Astrocyte (in vitro differentiated cells and primary cell): ENCODE measurements around the gene XYLB. TPM values are rescaled to one million over a fixed set of nuclear protein-coding genes. Genes with fewer than 3 reads are reported as not detected.

Experiments
- DNase-seq: peaks from one replicate; pipeline ENCODE4 v3.0.0-alpha.2; 2010; ENCODE audit warnings: low read depth
- FAIRE-seq: peaks from 2 replicates; lab custom pipeline; 2011; peaks lifted over from hg19 to GRCh38; lab: Jason Lieb, UNC
- H2AFZ ChIP-seq: 2 replicates; pipeline ENCODE4 v1.6.0; 2012; ENCODE audit warnings: low read depth, low read length, inconsistent platforms
- H3K27ac ChIP-seq: 2 replicates; pipeline ENCODE4 v1.5.1; 2011; ENCODE audit warnings: low read depth, low read length, inconsistent platforms
- H3K27me3 ChIP-seq: 2 replicates; pipeline ENCODE4 v1.6.0; 2011; ENCODE audit warnings: low read length, inconsistent platforms; ENCODE audit not compliant: insufficient read depth
- H3K36me3 ChIP-seq: 2 replicates; pipeline ENCODE4 v1.5.1; 2011; ENCODE audit warnings: low read length, inconsistent platforms; ENCODE audit not compliant: insufficient read depth
- H3K4me1 ChIP-seq: 2 replicates; pipeline ENCODE4 v1.5.1; 2011; ENCODE audit warnings: low read length, inconsistent platforms; ENCODE audit not compliant: insufficient read depth
- H3K4me2 ChIP-seq: 2 replicates; pipeline ENCODE4 v1.6.0; 2012; ENCODE audit warnings: low read length, inconsistent platforms
- H3K4me3 ChIP-seq: 2 replicates; pipeline ENCODE4 v1.5.1; 2011; ENCODE audit warnings: low read depth, mild to moderate bottlenecking, low read length, inconsistent platforms; ENCODE audit not compliant: insufficient read depth
- H3K79me2 ChIP-seq: 2 replicates; pipeline ENCODE4 v1.6.0; 2012; ENCODE audit warnings: mild to moderate bottlenecking, low read length, inconsistent platforms; ENCODE audit not compliant: insufficient read depth
- H3K9ac ChIP-seq: 2 replicates; pipeline ENCODE4 v1.6.0; 2012; ENCODE audit warnings: mild to moderate bottlenecking, low read length, inconsistent platforms
- H3K9me3 ChIP-seq: 2 replicates; pipeline ENCODE4 v1.5.1; 2012; ENCODE audit warnings: low read depth, mild to moderate bottlenecking, low read length, inconsistent platforms; ENCODE audit not compliant: insufficient read depth
- H4K20me1 ChIP-seq: 2 replicates; pipeline ENCODE4 v1.6.0; 2012; ENCODE audit warnings: low read length, inconsistent platforms; ENCODE audit not compliant: insufficient read depth
- H3K27ac Mint-ChIP-seq: one replicate; pipeline ENCODE4 v1.8.0; 2021; ENCODE audit warnings: mild to moderate bottlenecking, mixed read lengths; ENCODE audit not compliant: unreplicated experiment
- H3K27me3 Mint-ChIP-seq: one replicate; pipeline ENCODE4 v1.8.0; 2021; ENCODE audit warnings: low read depth, mixed read lengths; ENCODE audit not compliant: unreplicated experiment
- H3K36me3 Mint-ChIP-seq: one replicate; pipeline ENCODE4 v1.8.0; 2021; ENCODE audit warnings: low read depth, mixed read lengths; ENCODE audit not compliant: unreplicated experiment
- H3K4me1 Mint-ChIP-seq: one replicate; pipeline ENCODE4 v1.8.0; 2021; ENCODE audit warnings: low read depth, mixed read lengths; ENCODE audit not compliant: unreplicated experiment
- H3K4me3 Mint-ChIP-seq: one replicate; pipeline ENCODE4 v1.8.0; 2021; ENCODE audit warnings: mild to moderate bottlenecking, moderate library complexity, mixed read lengths; ENCODE audit not compliant: unreplicated experiment
- H3K9me3 Mint-ChIP-seq: one replicate; pipeline ENCODE4 v1.8.0; 2021; ENCODE audit warnings: mild to moderate bottlenecking, mixed read lengths; ENCODE audit not compliant: unreplicated experiment
- EZH2 ChIP-seq: IDR thresholded peaks from 2 replicates; pipeline ENCODE4 v1.6.1; 2012; ENCODE audit warnings: mild to moderate bottlenecking, low read length, inconsistent platforms; ENCODE audit not compliant: insufficient read depth
- total RNA-seq: library from RNA; stranded (reverse); gene quantifications from 2 replicates; pipeline ENCODE4 v1.2.1, GENCODE V29; 2021
- TF ChIP-seq, protein P1 (sequence below): IDR thresholded peaks from 2 replicates; pipeline ENCODE4 v1.5.1; 2011; ENCODE audit warnings: low read depth, mild to moderate bottlenecking, inconsistent platforms, low read length, moderate library complexity; ENCODE audit not compliant: insufficient read depth

Gene XYLB
- total RNA-seq, 1 donor from 2014 or later, result 2.3 TPM

DNA sequence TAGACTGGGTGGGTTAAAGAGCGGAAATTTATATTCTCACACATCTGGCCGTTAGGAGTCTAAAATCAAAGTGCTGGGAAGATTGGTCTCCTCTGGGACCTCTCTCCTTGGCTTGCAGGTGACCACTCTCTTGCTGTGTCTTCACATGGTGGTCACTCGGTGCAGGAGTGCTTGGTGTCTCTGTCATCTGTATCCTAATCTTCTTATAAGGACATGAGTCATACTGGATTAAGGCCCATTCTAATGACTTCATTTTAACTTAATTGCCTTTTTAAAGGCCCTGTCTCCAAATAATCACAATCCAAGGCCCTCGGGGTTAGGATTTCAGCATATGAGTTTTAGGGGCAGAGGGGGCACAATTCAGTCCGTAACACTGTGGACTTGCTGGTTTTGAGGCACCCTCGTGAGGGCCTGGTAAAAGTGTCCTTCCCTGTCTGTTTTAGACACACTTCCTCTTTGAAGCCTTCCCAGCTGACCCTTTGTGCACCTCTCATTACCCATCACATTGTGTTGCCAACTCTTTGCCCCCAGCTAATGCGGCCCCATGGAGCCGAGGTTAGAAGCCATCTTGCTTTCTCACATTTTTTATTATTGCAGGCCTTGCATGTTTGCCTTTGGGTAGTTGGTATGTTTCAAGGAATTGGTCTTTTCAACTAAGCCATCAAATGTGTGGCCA lies 3.2 kb downstream of the XYLB start:
- H3K9ac ChIP-seq, result no peak overlapping the region
- no peak overlapping the region for H3K27ac ChIP-seq
- peaks cover 4% of the 10 kb centered on the region for H3K4me1 ChIP-seq
- Mint-ChIP-seq H3K4me1 (no peaks in the 10 kb centered on the region), H3K4me3 (no peak overlapping the region), H3K9me3 (no peaks in the 10 kb centered on the region), H3K27me3 (peaks cover 2% of the 10 kb centered on the region), H3K27ac (no peak overlapping the region), H3K36me3 (peaks cover 2% of the 10 kb centered on the region)
- no peak overlapping the region for H2AFZ ChIP-seq
- no peaks in the 10 kb centered on the region for H3K9me3 ChIP-seq
- no peak overlapping the region for H3K4me3 ChIP-seq
- no peak for FAIRE-seq
- H3K79me2 ChIP-seq, result peaks cover 3% of the 10 kb centered on the region
- H3K4me2 ChIP-seq, result no peak overlapping the region
- peak; percentile 47 for DNase-seq
- TF ChIP-seq, protein P1, sequence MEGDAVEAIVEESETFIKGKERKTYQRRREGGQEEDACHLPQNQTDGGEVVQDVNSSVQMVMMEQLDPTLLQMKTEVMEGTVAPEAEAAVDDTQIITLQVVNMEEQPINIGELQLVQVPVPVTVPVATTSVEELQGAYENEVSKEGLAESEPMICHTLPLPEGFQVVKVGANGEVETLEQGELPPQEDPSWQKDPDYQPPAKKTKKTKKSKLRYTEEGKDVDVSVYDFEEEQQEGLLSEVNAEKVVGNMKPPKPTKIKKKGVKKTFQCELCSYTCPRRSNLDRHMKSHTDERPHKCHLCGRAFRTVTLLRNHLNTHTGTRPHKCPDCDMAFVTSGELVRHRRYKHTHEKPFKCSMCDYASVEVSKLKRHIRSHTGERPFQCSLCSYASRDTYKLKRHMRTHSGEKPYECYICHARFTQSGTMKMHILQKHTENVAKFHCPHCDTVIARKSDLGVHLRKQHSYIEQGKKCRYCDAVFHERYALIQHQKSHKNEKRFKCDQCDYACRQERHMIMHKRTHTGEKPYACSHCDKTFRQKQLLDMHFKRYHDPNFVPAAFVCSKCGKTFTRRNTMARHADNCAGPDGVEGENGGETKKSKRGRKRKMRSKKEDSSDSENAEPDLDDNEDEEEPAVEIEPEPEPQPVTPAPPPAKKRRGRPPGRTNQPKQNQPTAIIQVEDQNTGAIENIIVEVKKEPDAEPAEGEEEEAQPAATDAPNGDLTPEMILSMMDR, result no peak
- TF ChIP-seq EZH2, result no peak
- H4K20me1 ChIP-seq, result no peaks in the 10 kb centered on the region
- H3K36me3 ChIP-seq, result no peaks in the 10 kb centered on the region
- no peaks in the 10 kb centered on the region for H3K27me3 ChIP-seq

DNA sequence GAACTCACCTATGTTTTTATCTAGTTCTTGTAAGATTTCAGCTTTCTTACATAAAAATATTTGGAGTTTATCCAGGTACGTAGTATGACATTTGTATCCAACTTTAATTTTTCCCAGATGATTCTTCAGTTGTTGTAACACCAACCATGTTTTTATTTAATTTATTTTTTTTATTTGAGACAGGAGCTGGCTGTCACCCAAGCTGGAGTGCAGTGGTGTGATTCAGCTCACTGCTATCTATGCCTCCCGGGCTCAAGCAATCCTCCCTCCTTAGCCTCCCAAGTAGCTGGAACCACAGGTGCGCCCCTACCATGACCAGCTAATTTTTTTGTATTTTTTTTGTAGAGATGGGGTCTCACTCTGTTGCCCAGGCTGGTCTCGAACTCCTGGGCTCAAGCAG lies 6.6 kb downstream of the XYLB start:
- Mint-ChIP-seq H3K27me3 (peaks cover under 1% of the 10 kb centered on the region), H3K9me3 (no peaks in the 10 kb centered on the region), H3K4me1 (no peaks in the 10 kb centered on the region), H3K27ac (no peak overlapping the region), H3K4me3 (no peak overlapping the region), H3K36me3 (peaks cover 2% of the 10 kb centered on the region)
- H3K9ac ChIP-seq, result no peak overlapping the region
- H3K4me2 ChIP-seq, result no peak overlapping the region
- H3K4me3 ChIP-seq, result no peak overlapping the region
- no peak overlapping the region for H3K27ac ChIP-seq
- FAIRE-seq (no peak), DNase-seq (peak; percentile 14)
- H3K27me3 ChIP-seq, result no peaks in the 10 kb centered on the region
- no peak overlapping the region for H2AFZ ChIP-seq
- no peaks in the 10 kb centered on the region for H4K20me1 ChIP-seq
- H3K79me2 ChIP-seq, result peaks cover under 1% of the 10 kb centered on the region
- no peaks in the 10 kb centered on the region for H3K36me3 ChIP-seq
- no peaks in the 10 kb centered on the region for H3K9me3 ChIP-seq
- TF ChIP-seq, protein P1, result no peak
- no peak for TF ChIP-seq EZH2
- peaks cover 4% of the 10 kb centered on the region for H3K4me1 ChIP-seq
